Esophagus muscularis mucosa (tissue), 3 donors: ENCODE results near the gene PCBP1.

Experiments used
- POLR2AphosphoS5 ChIP-seq, 2 donors: sonication (generic); formaldehyde crosslinking; IDR thresholded peaks; one replicate each; pipeline ENCODE4 v1.6.1; 2017; ENCODE audit warnings: antibody characterized with exemption in 2 of 2
- TF ChIP-seq, protein P1 (sequence below), 3 experiments: fragments of 200-600 bp in 2 of 3; fragments of 450-650 bp in 1 of 3; sonication (generic) in 2 of 3; IDR thresholded peaks; one replicate each; pipeline ENCODE4 v1.5.1; 2017 to 2019; ENCODE audit warnings: antibody characterized with exemption in 3 of 3, mild to moderate bottlenecking in 2 of 3, moderate library complexity in 1 of 3

DNA sequence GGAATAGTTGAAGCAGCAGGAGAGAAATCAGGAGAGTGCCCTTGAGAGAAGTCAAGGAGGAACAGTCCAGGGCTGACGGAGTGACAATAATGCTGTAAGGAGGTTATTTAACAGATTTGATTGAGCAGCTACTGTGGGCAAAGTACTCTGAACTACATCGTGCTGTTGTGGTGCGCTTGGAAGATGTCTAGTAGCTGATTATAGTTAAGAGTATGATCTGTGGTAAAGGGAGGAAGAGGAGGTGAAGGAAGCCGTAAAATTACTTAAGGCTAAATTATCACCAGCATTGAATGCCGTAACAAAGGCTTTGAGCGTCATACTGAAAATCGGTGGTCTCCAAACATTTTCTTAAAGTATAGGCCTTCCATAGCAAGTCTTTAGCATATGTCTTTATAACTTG is 4.5 kb downstream of the PCBP1 start:
- TF ChIP-seq, protein P1, sequence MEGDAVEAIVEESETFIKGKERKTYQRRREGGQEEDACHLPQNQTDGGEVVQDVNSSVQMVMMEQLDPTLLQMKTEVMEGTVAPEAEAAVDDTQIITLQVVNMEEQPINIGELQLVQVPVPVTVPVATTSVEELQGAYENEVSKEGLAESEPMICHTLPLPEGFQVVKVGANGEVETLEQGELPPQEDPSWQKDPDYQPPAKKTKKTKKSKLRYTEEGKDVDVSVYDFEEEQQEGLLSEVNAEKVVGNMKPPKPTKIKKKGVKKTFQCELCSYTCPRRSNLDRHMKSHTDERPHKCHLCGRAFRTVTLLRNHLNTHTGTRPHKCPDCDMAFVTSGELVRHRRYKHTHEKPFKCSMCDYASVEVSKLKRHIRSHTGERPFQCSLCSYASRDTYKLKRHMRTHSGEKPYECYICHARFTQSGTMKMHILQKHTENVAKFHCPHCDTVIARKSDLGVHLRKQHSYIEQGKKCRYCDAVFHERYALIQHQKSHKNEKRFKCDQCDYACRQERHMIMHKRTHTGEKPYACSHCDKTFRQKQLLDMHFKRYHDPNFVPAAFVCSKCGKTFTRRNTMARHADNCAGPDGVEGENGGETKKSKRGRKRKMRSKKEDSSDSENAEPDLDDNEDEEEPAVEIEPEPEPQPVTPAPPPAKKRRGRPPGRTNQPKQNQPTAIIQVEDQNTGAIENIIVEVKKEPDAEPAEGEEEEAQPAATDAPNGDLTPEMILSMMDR (IDR thresholded peaks at IDR 0.05) = no peak
- TF ChIP-seq POLR2AphosphoS5 (IDR thresholded peaks at IDR 0.05) = no peak
